SH-SY5Y (cell line): Measurements from ENCODE around the gene TYW5.

ENCODE experiments used
- GATA2 ChIP-seq: IDR thresholded peaks from 2 replicates; pipeline ENCODE4 v1.6.1; 2011; ENCODE audit warnings: mild to moderate bottlenecking, low read depth, low read length
- GATA3 ChIP-seq: IDR thresholded peaks from 2 replicates; pipeline ENCODE4 v1.6.1; 2011; ENCODE audit warnings: low read depth, mild to moderate bottlenecking, low read length, moderate library complexity

GRCh38 chr2:199992296-199992695 lies 37.0 kb upstream of the TYW5 start:
- no peak for TF ChIP-seq GATA3
- no peak for TF ChIP-seq GATA2
